Glomerular endothelial cell (primary cell): ENCODE measurements around the gene ADAM12. TPM values are rescaled to one million over a fixed set of nuclear protein-coding genes. Genes with fewer than 3 reads are reported as not detected.
"Not testable (repeated sequence)": the region's sequence is repeated elsewhere in the genome, so short reads cannot be mapped to it uniquely, and the experiment has no call there.

Experiments used
- DNase-seq: peaks from one replicate; pipeline ENCODE4 v3.0.0-alpha.2; 2011; ENCODE audit warnings: low read depth, low spot score; ENCODE audit errors: extremely low read depth
- total RNA-seq: library from RNA; depleted of rRNA; stranded (reverse); fragments of >200 nt; gene quantifications from 2 replicates; pipeline ENCODE4 v1.2.3, GENCODE V29; 2015

ADAM12 gene
- total RNA-seq, 1 donor from 2014 or later = 15.4 TPM

DNA sequence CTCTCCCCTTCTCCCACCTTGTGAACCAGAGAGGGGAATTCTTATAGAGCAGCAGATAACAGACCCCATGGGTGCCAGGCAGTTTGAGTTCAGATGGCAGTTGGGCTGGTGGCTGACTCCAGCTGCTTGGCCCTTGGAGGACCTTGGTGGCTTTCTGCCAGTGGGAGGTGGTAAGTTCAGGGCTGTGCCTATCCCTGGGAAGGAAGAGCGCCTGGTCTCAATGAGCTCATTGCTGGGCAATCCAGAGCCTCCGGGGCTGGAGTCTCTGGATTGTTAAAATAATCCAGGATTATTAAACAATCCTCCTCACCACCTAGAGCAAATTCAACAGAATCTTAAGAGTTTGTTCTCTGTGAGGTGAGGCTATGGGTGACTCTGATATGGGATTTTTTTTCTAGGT lies 386.7 kb downstream of the ADAM12 start:
- DNase-seq = no peak

- no peak for DNase-seq
Measured at GRCh38 chr10:125999694-126000093, 388.6 kb downstream of the ADAM12 start.

- no peak for DNase-seq
Measured at GRCh38 chr10:125997586-125997985, 390.7 kb downstream of the ADAM12 start.

DNA sequence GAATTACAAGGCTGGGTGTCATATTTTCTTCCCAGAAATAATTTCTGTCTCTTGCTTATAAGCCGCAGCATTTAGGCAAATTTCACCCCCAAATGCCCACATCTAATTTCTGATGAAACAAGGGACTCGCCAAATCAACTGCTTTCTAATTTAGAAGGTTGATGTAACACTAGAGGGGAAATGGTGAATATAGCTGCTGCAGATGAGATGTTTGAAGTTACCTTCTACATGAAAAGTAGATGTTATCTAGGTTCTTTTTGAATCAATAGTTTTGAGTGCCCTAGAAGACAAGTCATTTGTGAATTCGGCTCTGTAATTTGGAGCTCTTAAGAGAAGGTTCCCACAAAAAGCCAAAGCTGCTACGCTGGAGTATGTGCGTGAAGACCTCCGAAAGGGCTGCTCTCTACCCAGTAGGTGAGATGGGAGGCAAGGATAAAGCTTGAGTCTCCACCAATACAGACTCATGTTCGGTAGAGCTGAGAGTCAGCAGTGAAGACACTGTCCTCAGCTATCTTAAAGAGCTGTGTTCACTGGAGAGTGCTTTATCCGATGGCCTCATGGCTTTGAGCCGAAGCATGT lies 392.5 kb downstream of the ADAM12 start:
- DNase-seq = no peak

GRCh38 chr10:125994601-125995000 lies 393.7 kb downstream of the ADAM12 start:
- no peak for DNase-seq

DNA sequence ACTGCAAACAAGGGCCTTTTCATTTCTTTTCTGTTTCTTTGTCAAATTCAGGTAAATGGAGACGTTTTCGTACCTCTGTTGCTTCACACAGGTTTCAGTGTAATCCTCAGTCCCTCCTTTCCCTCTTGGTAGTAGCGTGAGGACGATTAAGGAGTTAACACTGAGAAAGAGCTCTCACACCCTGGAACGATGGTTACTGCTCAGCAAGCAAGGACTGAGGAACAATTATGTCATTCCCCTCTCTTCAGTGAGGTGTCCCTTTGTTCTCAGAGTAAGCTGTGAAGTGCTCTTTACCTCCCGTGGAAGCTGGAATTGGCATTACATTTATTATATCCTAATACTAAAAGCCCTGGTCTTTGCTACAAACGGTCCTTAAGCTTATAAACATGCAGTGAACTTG lies 396.0 kb downstream of the ADAM12 start:
- DNase-seq = no peak

DNA sequence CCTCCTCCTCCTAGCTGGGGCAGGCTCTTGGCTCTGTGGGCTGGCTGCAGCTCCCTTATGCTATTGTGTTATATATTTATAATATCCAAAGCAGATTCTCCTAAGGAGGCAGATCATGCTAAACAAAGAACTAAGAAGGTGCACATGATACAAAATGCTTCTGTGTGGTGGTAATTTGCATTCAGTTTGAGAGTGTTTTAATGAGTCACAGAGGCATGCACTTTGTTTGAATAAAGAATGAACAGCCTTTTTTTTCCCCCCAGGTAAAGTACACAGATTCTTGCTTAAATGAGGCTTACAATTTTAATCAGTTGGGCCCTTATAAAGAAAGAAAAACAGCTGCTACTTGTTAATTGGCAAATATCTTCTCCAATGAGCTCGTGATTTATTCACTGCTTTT lies 396.9 kb downstream of the ADAM12 start:
- DNase-seq = no peak

- DNase-seq = no peak
Measured at GRCh38 chr10:125990974-125991373, 397.3 kb downstream of the ADAM12 start.

DNA sequence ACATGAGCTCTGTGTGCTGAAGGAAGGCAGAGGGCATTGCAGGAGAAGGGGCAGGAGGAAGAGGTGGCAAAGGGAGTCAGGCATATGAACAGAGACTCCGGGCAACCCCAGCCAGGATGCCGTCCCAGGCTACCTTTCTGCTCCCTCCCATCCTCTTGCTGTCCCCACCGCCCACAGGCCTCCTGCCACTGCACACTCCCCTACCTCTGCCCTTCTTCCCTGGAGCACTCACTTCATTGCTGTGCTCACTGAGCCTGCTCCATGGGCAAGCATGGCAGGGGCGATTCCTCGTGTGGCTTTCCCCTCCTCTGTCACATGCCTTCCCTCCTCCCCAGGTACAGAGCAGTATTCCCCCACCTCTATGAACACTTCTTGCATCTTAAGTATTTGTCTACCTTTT lies 398.5 kb downstream of the ADAM12 start:
- no peak for DNase-seq

GRCh38 chr10:125985557-125986240 lies 402.6 kb downstream of the ADAM12 start:
- no peak for DNase-seq

DNA sequence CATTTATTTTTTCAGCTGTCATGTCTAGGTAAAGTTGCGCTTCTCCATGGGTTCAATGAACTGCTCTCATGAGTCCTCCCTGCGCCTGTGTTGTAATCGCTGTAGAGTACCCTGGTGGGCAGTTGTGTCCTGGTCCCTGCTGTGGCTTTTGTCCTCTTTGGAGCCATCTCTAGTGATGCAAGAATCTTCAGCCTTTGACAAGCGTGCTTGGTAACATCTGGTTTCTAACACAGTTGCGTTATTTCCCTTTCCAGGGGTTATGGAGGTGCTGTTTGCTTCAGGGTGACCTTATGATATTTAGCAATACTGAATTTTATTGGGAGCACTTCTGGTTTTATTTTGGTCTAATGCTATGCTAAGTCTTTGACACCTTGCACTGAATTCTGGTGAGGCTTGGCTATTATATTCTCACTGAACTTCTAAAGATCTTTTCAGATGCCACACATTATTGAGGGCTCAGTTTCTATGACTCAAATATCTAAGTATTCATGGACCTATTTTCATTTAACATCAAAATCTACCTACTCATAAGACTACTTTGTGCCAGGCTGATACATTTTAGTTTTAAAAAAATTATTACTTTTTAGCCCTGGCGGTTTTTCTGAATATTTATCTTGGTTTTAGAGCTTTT lies 403.3 kb downstream of the ADAM12 start:
- DNase-seq = no peak

GRCh38 chr10:125984346-125984745 lies 403.9 kb downstream of the ADAM12 start:
- DNase-seq = no peak

- no peak for DNase-seq
Measured at GRCh38 chr10:125983656-125984055, 404.6 kb downstream of the ADAM12 start.

DNA sequence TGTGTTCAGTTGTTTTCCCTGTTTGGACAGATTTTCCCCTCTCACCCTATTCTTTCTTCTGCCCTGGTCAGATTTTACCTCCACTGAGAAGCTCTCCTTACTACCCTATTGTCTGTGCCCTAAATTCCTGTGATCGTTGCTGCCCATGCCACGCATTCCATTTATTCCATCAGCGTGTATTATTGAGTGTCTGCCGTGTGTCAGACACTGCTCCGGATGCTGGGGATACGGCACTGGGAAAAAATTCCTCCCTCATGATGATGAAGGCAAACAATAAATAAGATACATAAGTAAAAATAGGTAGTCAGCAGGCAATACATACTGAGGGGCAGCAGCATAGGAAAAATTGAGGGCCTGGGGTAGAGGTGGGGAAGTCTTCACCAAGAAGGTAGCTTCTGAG lies 405.1 kb downstream of the ADAM12 start:
- DNase-seq = no peak

GRCh38 chr10:125982260-125982948 lies 405.9 kb downstream of the ADAM12 start:
- peak; percentile 56 for DNase-seq

DNA sequence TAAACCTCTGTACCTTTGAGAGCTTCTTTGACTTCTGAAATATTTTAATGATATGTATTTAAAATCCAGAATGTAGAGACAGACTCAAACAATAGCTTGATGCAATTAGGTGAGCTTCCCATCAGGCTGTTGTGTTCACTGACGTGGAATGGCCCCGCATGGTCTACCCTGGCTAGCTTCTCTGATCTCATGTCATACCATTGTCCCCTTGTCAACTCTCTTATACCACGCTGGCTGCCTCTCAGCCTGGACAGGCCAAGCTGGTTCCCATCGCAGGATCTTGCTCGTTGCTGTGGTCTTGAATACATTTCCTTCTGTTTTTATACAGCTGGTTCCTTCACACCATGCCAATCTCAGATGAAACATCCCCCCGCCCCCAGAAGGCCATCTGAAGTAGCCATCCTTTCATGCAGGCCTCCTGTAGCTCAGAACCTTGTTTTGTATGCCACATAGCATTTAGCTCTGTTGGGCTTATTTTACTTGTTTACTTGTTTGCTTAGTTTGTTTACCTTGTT lies 407.7 kb downstream of the ADAM12 start:
- no peak for DNase-seq

- no peak for DNase-seq
Measured at GRCh38 chr10:125979976-125980375, 408.3 kb downstream of the ADAM12 start.

GRCh38 chr10:125976960-125977605 lies 411.2 kb downstream of the ADAM12 start:
- no peak for DNase-seq

GRCh38 chr10:125970077-125970630 lies 418.1 kb downstream of the ADAM12 start:
- DNase-seq = not testable (repeated sequence)

GRCh38 chr10:125967533-125967932 lies 420.7 kb downstream of the ADAM12 start:
- DNase-seq = no peak

DNA sequence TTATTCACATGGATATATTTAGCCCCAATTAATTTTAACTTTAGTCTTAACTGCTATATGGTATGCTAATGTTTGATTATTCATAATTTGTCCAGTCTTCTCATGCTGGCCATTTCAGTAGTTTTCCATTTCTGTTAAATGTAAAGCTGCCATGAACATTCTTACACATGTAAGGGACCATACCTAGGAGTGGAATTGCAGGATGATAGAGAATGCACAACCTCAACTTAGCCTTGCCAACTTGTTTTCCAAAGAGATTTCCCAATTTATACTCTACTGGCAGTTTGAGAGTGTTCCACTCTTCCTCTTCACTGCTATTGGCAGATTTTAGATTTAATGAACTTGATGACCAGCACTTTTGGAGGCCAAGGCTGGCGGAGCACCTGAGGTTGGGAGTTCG lies 423.7 kb downstream of the ADAM12 start:
- DNase-seq = no peak
